RPMI8226 (cell line): ENCODE results near the gene FNDC3B.

Experiments
- DNase-seq: peaks from one replicate; pipeline ENCODE4 v3.0.0-alpha.2; 2015

Gene FNDC3B

DNA sequence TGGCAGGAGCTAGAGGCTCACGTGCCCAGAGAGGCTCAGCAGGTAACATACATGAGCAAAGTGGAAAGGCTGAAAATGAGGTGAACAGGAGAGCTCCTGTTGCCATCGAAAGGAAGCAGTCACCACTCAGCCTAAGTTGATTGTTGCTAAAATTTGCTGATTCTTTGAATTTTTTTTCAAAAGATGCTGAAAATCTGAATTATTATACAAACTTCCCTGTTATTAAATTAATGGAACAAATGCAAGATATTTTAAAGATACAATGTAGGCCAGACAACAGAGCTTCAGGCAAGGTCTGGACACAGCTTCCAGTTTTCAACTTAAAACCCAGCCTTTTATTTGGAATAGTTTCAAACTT is 257.6 kb downstream of the FNDC3B start:
- no peak for DNase-seq

DNA sequence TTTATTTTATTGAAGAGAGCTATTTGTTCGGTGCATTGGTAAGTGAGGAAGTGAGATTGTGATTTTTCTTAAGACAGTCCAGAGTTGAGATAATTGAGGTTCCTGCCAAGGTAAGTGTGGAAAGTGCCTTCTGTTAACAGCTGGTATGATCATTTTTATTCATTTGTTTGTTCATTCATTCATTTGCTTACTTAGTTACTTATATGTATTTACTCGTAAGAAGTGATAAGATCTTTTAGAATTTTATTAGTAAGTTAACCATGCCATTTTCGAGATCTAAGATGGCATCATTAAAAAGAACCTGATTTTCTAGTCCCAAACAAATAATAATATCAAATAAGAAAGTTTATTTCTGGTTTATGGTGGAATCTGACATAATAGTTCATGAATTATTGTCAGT is 258.9 kb downstream of the FNDC3B start:
- DNase-seq, result no peak

DNA sequence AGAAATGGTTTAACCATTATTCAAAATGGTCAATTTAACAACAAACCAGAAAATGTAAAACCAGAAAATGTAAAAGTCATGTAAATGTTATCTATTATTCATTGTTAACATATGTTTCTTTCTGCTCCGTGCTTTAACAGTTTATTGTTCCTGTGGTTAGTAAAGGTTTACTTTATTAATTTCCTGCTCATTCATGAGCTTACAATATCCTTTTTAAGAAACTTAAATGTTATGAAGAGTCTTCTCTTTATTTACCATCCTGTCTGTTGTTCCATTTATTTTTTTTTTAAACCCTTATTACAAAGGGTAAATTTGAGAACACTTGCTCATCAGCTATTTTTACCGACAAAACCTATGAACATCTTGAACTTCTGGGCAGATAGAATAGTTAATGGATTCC is 260.8 kb downstream of the FNDC3B start:
- no peak for DNase-seq

DNA sequence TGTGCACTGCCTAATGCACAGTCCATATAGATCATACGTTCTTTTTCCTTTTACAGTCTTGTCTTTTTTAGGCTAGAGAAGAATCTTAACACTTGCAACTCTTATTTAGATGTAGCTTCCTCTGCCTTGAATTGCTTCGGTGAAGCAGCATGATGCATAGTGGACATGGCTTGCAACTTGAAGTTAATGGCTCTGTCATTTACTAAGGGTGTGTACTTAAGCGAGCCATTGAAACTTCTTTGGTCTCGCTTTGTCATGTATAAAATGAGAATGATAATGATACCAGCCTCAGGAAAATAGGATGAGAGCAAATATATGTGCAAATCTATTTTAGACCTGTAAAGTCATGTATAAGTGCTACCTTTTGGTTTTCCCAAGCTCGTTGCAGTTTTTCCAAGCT is 261.5 kb downstream of the FNDC3B start:
- DNase-seq, result no peak

DNA sequence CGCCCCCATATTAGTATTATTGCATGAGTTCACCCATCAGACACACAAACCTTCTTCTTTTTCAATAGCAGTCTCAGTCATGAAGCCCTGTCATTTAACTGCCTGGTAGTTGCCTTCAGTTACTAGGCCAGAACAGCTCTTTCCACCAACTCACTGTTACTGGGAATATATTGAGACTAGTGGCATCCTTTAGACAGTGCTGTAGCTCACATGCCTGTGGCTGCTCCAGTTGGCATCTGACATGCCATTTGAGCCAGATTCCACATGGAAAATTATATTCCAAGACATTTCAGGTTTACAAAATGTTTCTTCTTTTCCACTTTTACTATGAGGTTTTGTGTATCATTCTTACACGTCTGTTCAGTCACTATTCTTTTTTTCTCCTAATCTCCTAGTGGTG is 262.8 kb downstream of the FNDC3B start:
- no peak for DNase-seq

DNA sequence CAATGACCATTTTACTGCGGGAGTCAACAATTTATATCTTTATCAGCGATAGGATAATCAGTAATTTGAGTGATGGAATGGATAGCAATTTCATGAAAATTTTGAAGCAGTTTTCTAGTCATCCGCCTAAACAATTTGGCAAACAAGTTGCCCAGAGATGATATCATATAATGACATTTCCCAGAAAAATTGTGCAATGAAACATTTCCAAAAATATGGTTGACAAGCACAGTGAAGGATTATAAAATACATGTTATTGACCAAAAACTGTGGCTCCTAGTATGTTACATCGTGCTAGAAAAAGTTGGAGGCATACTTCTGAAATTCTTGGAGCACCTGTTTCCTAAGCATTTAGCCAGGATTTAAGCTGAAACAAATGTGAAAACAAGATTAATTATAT is 263.8 kb downstream of the FNDC3B start:
- no peak for DNase-seq

DNA sequence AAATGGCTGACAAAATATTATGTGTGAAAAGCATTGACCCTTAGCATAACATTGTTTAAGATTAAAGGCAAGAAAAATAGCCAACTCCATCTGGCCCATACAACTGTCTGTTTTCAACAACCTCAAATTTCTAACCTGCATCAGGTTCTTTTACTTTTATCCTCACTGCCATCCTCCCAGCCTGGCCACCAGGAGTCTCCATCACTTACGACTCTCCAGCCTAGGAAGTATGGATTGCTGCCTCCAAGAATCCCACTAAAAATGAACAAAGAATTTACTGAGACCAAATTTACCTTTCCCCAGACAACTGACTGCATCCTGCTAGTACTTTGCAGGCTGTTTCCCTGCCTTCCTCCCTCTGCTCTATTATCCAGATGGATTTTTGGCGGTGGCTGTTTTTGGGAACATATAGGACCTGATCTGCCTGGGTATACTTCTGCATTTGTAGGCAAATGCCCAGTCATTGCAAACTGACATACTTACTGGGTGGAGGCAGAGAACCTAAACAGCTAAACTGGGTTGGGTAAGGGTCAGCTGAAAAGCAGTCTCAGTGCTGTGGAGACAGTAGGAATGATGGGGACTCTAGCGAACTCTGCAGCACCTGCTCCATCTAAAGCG is 264.7 kb downstream of the FNDC3B start:
- DNase-seq, result no peak

DNA sequence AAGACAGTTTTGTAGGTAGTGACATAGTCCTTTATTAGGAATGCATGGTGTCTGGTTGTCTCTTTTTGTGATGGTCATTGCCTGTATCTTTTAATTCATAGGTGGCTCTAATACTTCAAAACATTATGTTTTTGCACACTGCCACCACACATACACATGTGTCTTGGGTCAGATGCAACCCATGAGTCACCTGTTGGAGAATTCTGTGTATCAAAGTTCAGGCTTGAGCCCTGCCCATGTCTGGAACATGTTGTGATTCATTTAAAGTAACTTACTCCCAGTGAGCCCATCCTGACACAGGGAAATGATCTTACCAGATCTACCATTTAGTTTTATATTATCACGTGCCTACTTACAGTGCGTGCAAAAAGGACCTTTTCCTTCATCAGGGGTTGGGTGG is 266.2 kb downstream of the FNDC3B start:
- DNase-seq, result no peak

DNA sequence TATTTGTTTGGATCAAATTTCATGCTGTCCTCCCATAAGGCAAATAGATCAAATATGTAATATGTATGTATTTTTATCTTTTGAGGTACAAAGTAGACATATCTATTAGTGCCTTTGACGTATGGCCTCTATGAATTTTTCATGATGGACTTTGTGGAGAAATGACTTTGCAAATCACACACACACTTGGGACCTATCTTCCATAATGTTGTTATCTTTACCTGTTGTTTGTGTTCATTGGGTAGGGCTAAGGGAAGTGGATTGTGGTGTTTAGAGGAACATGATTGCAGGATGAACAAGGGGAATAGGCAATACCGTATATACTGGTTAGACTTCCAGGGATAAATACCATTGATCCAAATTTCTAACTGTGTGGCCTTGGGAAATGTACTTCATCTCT is 266.6 kb downstream of the FNDC3B start:
- no peak for DNase-seq

DNA sequence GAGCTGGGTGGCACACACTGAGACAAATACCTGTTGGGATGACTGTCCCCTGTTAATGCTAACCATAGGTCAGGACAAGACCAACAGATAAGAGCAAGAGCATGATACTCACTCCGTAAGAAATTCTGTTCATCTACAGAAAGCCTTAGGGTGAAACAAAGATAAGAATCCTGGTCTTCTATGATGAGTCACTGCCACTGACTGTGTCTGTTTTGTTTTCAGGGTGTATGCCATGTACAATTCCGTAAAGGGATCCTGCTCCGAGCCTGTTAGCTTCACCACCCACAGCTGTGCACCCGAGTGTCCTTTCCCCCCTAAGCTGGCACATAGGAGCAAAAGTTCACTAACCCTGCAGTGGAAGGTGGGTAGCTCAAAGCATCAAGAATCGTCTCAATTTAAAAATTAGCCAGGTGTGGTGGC is 267.8 kb downstream of the FNDC3B start:
- DNase-seq, result no peak

DNA sequence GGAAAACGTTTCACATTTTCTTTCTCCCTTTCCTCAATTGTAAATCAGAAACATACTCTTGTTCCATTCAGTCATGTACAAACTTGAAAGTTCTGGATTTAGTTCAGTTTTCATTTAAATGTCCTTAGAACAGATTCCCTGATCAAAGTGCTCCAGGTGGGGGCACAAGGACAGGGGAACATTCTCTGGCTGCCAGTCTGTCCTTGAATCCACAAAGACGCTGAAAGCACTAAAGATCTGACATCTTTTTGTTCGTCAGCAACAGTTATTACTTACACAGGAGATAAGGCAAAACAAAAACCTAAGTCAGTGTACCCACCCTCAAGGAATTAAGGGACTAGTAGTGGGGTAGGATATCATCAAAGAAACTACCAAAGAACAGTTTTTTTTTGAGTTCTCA is 269.7 kb downstream of the FNDC3B start:
- DNase-seq, result no peak

DNA sequence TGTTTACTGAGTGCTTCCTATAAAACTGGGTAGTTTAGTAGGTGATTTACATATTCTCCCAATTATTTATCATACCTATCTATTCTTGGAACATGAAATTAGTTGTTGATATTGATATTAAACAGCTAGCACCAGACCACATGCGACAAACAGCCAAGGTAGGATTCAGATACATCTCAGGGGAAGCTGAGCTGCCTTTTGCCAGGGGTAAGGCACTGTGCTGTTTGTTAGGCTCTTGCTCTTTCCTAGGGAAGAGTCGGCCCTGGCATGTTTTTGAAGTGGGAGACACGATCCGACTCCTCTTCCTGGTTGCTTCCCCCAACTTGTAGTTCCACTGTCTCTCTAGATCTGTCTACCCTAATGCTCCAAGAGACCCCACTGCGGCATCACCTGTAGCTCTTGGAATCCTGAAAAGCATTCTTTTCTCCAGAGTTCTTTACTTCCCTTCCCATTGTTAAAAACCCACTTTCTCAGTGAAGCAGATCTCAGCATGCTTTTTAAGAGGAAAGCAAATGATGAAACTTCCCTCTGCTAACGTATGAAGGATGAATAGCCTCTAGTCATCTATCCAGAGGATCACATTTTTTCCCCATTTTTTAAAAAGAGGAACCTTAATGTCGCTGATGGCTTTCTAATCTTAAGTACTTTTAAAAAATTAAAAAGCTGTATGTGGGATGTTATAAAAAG is 270.5 kb downstream of the FNDC3B start:
- no peak for DNase-seq

DNA sequence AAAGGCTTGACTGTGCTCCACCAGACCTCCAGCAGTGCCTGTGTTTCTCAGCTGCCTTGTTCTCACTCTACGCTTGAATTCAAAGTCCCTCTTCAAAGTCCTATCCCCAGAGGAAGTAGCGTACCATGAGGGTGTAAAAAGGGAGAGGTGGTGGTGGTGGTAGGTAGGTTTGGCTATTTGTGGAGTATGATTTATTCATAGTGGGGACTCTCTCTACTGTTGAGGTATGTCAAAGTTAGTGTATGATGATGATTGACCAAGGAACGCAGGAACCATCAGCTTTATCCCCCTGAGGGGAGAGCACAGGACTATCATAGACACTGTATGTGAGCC is 271.0 kb downstream of the FNDC3B start:
- DNase-seq, result no peak

DNA sequence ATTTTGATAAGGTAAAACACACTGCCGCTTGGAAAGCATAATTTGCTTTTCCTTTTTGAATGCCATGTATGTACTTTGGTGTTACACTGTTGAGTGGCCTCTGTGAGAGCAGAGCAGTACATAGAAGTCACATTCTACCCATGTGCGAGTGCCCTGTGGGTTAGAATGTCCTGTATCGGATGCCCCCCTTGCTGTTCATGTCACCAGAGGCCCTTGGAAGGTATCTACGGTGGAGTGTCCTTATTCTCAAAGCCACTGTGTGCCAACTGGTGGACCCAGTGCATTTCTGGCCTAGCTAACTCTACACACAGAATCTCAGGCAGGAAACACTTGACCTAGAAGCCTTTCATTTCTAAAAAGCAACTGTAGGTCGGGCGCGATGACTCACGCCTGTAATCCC is 271.8 kb downstream of the FNDC3B start:
- DNase-seq, result no peak

DNA sequence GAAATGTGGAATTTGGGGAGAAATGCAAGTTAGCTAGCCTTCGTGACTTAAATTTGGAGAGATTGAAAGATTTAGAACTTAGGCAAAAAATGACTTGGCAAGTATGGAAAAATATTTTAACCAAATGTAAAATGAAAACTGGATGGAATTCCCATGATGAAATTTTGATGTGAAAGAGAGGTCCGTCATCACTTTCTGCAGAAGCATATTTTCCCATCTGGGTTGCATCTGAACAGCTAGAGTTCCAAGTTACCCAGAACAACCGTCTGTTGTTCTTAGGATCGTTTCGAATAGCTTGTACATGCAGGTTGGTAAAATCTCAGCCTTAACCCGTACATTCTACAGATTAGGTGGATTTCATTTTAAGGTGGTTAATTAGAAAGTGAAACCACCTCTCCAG is 272.6 kb downstream of the FNDC3B start:
- DNase-seq, result no peak

DNA sequence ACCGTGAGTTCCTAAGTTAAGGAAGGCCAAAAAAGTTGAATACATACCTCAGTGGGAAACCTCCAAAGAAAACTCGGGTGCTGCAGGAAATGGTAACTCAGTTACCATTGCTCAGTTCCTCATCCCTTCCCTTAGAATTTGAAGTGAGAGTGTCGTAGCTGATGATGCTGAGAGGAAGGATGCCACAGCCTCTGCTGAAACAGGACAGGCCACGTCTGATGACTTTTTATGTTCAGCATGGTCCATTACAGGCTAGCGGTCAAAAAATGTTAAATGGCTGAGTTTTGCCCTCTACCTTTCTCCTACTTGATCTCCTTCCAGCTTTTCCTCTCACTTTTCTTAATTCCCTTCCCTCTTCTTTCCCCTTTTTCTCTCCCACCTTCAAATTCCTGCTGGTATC is 273.3 kb downstream of the FNDC3B start:
- no peak for DNase-seq

DNA sequence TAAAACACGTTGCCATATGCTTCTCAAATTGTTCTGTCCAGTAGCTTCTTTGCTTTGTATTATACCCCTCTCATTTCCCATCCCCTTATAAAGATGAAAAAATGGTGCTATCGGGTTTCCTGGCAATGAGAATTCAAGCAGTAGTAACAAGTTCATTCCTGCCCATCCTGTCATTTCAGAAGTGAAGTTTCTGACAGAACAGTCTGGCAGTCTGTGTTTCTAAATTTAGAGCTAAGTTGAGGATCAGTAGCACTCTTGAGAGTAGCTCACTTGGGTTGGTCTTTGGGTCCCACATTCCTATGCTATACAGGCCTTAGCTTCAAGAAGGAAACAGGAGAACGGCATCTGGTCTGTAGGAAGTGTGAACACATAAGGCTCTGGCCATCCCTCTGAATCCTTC is 274.3 kb downstream of the FNDC3B start:
- no peak for DNase-seq

DNA sequence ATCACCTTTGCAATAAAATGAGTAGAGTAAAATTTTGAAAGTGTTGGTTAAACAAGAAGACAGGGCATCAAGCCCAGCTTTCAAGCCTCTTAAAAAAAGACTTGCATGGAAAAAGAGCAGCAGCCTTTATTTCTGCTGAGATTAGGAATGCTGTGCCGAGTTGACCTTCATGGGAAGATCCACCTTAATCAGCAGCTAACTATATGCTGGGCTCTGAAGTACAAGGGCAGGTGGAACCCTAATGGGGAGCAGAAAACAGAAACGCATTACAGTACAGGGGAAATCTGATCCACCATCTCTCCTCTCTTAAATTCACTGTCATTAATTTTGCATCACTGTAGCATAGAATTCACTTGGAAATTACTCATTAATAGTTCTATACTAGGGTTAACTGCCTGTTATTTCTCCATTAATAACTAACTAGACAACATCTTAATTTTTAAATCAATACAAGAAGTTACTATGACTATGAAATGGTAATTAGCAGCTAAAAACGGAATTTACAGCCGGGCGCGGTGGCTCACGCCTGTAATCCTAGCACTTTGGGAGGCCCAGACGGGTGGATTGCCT is 275.3 kb downstream of the FNDC3B start:
- no peak for DNase-seq

DNA sequence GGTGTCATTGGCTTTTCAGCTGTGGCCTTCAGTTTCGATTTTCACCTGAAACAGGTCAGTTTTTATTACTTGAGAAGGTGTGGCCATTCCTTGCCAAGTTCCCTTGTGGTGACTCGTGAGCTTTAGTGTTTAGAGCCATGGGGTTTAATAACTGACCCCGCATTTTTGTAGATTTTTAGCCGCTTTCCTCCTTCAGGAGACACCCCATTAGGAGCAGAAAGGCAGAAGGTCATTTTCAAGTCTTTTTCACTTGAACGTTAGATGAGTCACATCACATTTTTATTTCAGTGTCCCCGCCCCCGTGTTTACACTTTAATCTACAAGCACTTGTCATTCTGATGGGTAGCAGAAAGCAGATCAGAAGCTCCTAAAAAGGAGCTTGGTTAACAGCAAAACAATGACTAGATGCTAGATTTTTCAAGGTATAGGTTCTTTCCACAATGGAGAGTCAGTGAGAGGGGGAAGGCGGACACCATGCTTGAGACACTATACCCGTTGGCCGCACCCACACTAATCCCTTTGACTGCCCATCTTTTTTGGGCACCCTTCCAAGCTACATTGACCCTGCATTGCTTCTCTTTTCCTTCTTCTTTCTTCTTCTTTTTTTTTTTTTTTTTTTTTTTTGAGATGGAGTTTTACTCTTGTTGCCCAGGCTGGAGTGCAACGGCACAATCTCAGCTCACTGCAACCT is 276.2 kb downstream of the FNDC3B start:
- no peak for DNase-seq

DNA sequence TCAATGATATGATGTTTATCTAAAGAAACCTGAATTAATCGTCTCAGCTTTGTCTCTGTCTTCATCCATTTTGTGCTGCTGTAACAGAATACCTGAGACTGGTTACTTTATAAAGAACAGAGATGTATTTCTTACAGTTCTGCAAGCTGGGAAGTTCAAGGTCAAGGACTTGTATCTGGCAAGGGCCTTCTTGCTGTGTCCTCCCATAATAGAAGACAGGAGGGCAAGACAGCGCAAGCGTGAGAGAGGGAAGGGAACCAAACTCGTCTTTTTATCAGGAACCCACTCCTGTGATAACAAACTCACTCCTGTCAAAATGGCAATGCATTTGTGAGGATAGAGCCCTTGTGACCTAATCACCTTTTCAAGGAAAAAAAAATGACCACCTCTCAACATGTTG is 277.4 kb downstream of the FNDC3B start:
- no peak for DNase-seq

DNA sequence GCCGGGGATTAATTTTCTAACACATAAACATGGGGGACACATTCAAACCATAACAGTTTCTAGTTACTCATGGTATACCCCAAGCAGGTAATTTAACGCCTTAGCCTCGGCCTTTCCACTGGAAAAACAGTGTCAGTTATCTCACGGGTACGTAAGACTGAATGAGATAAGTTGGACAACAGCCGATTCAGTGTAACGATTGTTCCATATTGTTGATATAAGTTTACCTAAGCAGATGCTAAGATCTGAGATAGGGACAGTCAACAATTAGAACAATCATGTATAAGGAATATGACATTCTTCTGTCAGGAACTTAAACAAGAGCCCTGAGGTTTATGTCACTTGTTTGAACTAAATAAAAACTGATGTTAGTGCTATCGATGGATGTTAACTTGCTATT is 278.1 kb downstream of the FNDC3B start:
- DNase-seq, result no peak

DNA sequence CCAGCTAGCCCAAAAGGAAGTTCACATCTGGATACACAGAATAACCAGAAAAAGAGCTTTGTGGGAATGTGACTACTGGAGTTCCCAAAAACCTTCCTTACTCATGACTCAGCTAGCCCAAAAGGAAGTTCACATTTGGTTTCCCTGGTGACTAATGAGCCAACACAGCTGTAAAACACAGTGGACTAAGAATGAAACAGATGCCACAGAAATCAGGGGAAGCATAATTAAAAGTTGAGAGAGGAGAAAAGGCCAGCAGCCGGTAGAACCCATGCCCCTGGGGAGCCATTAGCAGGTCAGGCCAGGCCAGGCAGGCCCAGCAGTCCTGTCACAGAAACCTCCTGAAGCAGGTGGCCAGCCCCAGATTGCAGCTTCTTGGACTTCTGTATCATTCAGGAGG is 278.6 kb downstream of the FNDC3B start:
- no peak for DNase-seq

DNA sequence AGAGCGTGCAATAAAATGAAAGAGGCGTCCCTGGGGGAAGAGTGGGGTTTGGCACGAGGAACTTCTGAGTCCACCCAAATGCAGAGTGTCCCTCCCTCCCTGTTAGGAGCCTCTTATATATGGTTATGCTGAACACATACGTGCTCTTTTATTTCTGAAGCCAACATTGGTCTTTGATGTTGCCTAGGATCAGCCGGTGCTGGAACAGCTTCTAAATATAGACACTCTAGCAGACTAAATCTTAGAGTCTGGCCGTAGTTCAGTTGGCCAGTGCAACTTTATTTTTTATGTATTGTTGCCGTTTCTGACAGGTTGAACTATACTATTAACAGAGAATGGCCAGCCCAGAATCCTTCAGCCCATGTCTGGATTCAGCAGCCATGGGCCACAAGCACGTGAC is 280.2 kb downstream of the FNDC3B start:
- DNase-seq, result no peak

DNA sequence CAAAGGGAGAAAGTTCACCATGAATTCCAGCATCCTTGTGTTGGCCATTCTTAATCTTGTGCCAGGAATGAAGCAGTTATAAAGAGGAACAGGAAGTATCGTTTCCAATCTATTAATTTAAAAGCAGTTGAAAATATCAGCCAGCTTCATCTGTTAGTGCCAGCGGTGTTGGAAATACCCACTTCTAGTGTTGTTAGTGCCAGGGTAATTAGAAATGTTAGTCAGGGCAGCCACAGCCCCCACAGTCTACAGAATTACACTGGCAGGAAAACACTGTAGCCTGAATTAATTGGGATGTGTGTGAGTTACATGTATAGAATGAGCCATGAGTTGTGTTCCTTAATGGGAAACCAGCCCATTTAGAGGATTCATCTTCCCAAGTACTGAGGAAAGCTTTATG is 281.1 kb downstream of the FNDC3B start:
- no peak for DNase-seq

DNA sequence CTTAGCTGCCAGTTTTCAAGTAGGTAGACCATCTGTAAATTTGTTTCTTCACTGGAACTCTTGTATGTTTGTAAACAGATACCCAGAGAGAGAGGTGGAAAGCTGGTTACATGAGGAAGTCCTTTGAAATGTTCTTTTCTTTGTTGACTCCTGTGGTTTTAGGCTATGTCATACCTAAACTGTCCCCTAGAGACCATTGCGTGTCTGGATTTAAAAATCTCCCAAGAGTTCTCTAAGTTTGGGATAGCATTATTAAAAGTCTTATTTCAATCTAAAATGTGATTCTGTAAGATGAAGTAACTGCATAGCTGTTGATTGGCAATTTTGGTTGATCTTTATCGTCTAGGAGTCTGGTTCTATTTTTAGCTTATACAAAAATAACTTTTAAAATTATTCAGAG is 281.7 kb downstream of the FNDC3B start:
- DNase-seq, result no peak
